GM20000 (cell line): ENCODE data around the gene SLC2A1.

ENCODE experiments used
- DNase-seq: peaks from one replicate; pipeline ENCODE4 v3.0.0; 2012; ENCODE audit warnings: low spot score
- CTCF ChIP-seq: IDR thresholded peaks from 2 replicates; pipeline ENCODE4 v1.5.1; 2012; ENCODE audit warnings: mild to moderate bottlenecking, control low read depth; ENCODE audit errors: extremely low read depth, missing control alignments

The SLC2A1 gene

GRCh38 chr1:42891465-42892138 lies 67.1 kb downstream of the SLC2A1 start:
- no peak for TF ChIP-seq CTCF
- DNase-seq, result no peak

- DNase-seq, result no peak
- TF ChIP-seq CTCF, result no peak
Measured at GRCh38 chr1:42889264-42889663, 69.4 kb downstream of the SLC2A1 start.

GRCh38 chr1:42888013-42888633 lies 70.5 kb downstream of the SLC2A1 start:
- TF ChIP-seq CTCF, result no peak
- no peak for DNase-seq

- TF ChIP-seq CTCF, result no peak
- no peak for DNase-seq
Measured at GRCh38 chr1:42887366-42887765, 71.3 kb downstream of the SLC2A1 start.

- TF ChIP-seq CTCF, result no peak
- DNase-seq, result no peak
Measured at GRCh38 chr1:42886800-42887199, 71.9 kb downstream of the SLC2A1 start.

- DNase-seq, result no peak
- no peak for TF ChIP-seq CTCF
Measured at GRCh38 chr1:42886046-42886739, 72.5 kb downstream of the SLC2A1 start.

GRCh38 chr1:42880384-42880783 lies 78.3 kb downstream of the SLC2A1 start:
- TF ChIP-seq CTCF, result no peak
- no peak for DNase-seq
